GM21576 (cell line): ENCODE measurements around the gene MBP.

Experiments
- ATAC-seq: cut with Tn5 transposase; IDR thresholded peaks from one replicate; pipeline ENCODE4 v1.9.1; 2021; ENCODE audit warnings: mild to moderate bottlenecking, moderate library complexity; ENCODE audit not compliant: unreplicated experiment

Gene MBP

DNA sequence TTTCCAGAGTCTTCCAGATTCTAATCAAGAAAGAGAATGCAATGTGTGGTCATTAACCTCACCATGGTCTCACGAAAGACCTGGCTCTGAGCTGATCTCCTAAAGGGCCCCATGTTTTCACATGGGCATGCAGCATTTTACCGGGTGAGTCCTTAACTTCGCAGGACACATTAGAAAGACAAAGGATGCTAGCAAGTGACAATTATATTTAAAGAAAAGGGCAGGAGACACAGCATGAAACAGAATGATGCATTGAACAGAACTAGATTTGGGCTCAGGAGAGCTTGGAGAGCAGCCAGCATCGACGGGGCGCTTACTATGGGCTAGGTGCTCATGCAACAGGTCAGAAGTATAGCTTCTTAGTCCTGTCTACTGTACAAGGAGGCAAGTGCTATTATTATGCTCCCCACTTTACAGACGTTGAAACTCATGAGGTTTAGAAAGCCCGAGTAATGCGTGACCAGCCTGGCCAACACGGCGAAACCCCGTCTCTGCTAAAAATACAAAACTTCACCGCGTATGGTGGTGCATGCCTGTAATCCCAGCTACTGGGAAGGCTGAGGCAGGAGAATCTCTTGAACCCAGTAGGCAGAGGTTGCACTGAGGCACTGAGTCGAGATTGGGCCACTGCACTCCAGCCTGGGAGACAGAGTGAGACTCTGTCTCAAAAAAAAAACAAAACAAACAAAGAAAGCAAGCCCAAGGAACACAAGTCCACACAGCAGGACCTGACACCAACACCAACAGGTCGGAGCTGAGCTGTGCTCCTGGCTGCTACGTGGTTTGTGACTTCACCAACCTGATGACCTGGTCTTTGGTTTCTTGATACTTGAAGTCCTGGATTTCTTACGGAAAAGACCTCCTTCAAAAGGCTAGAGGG lies 16.1 kb downstream of the MBP start:
- no peak for ATAC-seq

DNA sequence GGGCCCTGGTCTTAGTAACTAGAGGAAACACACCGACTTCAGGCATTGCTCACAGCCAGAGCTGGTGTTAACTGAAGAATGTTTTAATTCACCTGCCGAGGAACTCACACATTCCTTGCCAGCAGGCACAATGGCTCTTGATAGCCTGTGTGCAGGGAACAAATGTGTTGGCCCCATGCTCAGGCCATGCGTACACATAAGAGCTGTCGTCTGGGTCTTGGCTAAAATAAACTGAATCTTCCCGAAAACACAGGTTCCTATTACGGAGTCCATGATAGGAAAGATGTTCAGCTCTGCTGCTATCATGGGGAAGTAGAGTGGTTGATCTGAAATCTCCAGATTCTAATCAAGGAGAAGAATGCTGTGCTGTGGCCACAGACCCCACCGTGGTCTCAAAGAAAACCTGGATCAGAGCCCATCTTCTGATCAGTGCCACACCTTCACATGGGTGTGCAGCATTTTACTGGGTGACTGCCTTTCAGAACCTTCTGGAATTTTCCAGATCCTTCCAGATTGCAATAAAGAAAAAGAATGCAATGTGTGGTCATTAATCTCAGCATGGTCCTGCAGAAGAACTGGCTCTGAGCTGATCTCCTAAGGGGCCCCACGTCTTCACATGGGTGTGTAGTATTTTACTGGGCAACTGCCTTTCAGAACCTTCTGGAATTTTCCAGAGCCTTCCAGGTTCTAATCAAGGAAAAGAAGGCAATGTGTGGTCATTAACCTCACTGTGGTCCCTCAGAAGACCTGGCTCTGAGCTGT lies 17.2 kb downstream of the MBP start:
- ATAC-seq: no peak

DNA sequence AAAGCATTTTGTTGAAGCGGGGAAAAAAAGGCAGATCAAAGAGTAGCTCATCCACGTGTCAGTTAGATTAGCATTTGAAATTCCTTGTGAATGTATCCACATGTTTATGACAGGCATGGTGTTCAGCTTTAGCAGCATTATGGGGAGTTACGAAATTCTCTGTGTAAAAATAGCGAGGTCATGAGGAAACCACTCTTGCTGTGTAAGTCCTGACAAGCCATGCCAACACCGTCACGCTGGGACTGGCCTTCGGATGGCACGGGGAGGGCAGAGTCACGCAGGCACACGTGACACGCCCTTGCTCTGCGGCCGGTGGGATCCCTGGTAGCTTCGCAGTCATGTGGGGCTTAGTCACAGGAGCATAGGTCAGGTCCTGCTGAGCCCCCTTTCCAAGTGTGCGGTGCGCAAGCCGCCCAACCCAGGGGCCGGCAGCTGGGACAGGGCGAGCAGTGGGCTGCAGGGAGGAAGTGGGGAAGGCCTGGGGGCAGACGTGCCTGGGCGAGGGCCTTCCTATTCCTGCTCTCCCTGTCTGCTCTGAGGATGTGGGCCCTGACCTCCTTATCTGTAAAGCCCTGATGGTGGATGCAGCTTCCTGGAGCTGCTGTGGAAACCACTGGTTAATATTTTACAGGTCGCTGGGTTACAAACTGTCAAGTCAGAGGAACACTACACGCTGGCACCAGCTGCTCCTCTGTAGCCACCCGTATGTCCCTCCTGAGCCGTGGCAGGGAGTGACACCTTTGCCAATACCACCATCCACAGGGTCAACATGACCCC lies 18.0 kb downstream of the MBP start:
- ATAC-seq: peak; percentile 72

DNA sequence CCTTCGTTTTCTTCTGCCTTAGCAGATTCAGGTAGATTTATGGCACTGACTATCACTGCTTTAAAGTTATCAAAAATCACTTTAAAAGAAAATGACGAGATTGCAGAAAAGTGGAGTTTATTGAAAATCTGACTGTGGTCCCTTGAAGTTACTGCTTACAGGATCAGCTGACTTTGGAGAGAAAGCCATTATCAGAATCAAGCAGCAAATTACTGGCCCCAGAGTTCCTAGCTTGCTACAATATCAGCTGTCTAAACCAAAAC lies 18.5 kb downstream of the MBP start:
- no peak for ATAC-seq

DNA sequence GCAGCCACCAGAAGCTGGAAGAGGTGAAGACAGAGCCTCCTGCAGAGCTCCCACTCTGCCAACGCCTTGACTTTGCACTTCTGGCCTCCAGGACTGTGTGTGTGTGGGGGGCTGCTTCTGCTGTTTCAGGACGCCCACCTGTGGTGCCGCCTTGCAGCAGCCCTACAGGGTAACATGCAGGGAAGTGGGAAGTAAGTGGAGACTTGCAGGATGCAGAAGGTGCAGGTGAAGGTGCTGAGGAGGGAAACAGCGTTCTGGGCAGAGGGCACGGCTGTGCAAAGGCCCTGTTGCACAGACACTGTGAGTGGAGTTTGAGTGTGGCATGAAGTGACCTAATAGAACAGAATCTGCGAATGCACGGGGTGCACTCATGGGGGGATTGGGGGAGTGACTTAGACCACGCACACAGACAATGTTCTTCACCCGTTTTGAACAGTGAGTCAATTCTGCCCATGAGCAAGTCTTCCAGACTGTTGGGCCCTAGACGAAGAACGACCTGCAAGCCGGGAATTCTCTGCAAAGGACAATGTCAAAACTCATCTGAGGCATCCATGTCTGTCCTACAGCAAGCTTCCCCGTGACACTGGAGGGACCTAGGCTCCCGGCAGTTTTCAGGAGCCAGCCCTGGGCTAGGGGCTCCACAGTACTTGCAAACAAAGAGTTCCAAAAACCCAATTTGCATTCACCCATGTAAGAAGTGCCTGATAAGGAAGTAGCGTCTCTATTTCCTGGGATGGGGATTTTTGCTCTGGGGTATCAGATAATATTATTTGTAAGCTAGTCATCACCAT lies 19.0 kb downstream of the MBP start:
- no peak for ATAC-seq

DNA sequence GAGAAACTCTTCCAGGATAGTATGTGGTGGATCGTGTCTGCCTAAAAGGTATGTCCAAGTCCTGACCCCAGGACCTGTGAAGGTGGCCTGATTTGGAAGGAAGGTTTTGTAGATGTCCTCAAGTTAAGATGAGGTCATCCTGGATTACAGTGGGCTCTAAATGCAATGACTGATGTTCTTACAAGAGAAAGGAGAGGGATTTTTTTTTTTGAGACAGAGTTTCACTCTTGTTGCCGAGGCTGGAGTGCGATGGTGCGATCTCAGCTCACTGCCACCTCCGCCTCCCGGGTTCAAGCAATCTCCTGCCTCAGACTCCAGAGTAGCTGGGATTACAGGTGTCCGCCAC lies 19.9 kb downstream of the MBP start:
- ATAC-seq: no peak

DNA sequence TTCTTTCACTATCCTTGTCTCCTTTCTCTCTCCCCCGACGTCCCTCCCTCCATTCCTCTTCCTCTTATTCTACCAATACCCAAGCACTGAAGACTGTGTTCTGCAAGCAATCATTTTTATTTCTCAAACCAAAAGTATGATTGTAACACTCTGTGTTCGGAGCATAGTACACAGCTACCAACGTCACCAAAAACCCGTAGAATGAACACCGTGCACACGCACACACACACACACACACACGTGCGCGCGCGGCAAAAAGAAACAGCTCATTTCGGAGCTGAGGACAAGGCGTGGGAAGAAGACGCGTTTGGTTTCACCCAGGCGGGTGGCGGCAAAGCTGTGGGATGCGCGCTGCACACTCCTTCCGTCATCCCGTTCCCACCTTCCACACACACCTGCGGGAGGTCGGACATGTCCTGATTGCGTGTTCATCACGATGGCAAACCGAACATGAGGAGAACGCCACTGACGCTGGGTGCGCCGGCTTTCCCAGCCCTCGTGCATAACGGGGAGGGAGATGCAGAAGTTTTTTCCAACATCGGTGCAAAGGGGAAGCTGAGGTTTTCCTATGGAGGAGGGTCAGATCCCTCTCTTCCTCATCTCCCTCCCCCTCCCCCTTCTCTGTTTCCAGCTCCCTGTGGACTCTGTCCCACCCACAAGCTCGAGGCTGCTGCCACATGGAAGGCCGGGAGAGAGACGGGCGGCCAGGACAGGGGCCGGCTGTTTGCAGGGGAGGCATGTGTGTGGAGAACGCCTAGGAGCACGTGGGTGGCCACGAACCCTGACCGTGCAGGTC lies 20.4 kb downstream of the MBP start:
- no peak for ATAC-seq

DNA sequence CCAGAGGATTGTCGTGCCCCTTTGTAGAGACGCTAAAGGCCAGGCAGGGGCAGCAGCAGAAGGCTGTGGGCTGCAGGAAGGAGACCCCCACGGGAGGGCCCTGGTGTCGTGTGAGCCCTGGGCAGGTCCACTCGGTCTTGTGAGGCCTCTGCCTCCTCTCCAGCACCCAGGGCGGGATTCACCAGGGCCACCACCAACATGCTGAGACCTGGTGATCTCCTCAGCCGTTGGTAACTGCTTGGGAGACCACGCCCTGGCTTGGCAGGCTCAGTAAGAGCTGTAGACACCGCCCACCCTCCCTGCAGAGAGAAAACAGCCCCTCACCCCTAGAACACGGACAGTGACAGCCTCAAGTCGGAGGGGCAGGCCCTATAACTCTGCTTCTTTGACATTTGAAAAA lies 21.1 kb downstream of the MBP start:
- ATAC-seq: no peak

DNA sequence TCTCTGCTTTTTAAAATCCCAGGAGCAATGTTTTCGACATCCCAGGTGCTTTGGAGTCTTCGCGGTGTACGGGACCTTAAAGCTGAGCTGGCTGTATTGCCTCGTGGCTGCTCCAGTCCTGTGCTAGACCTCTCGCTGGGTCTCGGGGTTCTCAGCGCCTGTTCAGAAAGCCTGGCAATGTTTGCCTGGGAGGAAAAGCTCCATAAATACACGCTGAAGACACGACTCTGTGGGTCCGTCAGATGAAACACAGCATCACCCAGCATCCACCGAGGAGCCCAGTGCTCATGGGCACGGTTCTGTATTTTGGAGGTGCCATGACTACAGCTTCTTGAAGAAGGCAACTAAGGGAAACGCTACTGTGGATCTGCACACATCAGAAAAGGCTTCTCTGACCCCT lies 21.6 kb downstream of the MBP start:
- ATAC-seq: no peak

DNA sequence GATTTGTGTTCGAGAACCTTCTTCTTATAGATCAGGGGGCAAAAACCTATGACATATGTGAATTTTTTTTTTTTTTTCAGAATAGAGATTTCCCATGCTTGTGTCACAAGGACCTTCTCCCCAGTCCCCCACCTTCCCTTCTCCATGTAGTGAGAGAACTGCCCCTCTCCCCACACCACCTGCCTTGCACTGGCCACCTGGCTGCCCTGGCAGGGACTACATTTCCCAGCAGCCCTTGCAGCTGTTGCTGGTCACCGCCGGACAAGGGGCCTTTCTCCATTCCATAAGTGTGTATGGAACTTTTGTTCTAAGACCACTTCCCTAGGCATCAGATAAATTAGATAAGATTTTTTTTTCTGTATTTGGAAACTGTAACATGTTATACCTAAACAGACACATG lies 22.2 kb downstream of the MBP start:
- ATAC-seq: no peak

DNA sequence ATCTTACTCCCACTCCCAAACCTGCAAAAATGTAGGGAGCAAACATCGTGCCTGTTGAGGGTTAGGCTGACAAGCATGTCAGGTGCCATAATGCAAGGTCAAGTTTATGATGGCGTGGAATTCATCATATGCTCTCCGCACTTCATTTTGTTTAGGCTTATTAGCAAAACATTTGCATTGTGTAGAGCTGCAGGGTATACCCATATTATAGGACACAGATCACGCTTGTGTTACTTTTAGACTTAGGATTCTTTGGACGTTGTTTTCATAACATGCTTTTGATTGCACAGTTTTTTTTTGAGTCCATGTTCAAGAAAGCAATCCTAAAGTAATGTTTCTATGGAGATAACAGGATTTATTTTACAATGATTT lies 22.9 kb downstream of the MBP start:
- no peak for ATAC-seq

DNA sequence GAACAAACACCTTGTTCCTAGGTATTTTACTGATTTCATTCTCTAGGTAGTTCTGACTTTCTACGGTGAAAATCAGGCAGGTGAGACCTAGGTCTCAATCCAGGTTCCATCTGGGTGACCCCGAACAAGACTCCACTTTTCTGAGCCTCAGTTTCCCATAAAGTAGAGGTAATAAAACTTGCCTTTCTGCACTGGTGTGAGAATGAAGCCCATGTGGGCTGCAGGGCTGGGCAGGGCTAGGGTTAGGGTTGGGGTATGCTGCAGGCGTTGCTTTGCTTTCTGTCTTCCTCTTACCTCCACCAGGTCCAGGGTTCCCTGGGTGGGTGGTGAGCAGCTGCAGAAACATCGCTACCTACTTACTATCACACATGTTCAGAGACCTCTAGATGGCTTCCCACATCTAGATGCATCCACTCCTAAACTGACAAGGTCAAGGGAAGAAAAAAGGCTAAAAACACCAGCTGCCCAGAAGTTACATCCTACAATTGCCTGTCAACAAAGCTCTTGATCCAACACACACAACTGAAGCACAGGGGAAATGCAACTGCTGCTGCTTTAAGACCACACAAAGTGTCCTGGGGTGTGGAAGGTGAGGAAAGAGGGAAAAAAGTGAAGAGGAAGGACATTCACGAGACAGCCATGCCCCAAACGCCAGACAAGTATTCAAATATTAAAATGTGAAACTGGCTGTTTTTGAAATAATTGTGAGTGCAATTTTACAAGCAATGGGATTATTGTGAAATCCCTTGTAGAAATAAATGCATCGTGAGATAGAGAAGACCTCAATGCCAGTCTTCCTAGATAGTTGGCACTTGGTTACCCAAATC lies 23.5 kb downstream of the MBP start:
- no peak for ATAC-seq

DNA sequence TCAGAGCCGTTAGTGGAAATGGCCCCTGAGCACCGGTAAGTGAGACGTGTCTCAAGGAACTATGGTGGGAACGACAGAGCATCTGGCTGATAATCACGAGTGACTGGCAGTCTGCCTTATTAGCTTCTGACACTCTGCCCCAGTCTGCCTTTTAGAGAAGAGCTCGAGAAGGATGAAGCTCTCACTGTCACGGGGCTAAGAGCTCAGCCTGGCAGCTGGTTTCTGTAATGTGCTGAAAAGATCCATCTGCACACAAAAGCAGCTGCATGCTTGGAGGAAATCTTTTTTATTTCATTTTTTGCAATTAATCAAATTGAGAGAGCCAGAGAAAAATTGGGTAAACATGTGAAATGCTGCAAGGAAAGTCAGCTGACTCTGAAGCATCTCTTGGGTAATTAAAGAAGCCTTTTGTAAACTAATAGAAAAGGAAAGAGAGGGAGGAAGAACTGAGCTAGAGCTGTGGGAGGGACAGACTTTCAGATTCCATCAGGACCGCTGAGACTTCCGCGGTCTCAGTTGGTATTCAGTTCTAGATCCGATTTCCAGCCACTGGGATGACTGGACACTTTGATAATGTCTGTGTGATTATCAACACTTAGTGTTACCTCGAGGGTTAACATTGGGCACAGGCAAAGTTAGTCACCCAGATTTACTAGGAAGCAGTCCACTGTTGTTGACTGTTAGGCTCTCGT lies 24.4 kb downstream of the MBP start:
- peak; percentile 60 for ATAC-seq

DNA sequence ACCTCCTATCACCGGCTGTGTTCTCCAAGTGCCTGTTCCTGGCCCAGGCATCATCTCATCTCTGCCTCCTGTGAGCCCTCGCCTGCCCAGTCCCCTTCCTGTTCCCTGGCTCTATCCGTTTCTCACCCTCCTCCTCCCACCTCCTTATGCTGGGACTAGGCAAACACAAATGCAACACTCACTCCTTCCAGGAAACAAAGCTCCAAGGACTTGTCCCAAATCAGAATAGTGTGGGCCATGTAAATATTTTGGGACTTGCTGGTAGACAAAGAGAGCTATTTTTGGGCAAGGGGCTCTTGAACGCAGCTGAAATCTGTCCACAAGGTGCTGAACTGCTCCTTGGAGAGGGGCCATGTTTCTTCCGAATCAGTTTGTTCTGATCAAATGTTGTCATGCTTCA lies 25.3 kb downstream of the MBP start:
- ATAC-seq: no peak

DNA sequence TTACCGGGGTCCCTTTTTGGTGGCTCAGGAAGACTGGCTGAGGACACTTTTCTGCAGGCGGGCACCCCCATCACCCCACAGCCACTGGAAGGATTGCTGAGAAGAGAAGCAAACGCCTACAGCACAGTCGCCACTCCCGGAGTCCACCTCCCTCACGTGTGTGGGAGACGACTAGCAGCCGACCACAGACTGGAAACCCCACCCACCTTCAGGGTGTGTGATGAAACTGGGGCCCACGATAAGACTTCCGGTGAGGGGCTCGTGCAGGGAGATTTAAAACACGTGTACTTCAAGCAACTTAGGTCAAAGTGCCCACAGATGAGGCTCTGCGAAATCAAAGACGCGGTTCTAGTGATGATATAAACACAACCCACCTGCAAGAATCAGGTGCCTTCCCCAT lies 26.3 kb downstream of the MBP start:
- ATAC-seq: no peak

DNA sequence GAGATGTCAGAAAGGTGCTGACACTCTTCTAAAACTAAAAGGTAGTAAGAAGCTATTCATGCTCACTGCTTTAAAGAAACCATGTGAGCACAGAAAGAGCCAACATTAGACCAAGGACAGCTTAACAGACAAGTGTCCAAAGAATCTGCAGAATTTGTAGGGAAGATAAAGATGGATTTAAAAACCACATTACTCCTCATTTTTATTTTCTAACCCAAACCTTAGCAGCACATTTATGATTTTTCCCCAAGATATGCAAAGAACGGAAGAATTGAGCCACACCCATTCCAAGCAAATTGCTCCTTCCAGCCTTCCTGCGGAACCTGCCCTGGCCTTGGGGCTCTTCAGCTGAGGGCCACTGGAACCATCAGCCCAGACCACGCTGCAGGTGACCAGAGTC lies 26.9 kb downstream of the MBP start:
- no peak for ATAC-seq

DNA sequence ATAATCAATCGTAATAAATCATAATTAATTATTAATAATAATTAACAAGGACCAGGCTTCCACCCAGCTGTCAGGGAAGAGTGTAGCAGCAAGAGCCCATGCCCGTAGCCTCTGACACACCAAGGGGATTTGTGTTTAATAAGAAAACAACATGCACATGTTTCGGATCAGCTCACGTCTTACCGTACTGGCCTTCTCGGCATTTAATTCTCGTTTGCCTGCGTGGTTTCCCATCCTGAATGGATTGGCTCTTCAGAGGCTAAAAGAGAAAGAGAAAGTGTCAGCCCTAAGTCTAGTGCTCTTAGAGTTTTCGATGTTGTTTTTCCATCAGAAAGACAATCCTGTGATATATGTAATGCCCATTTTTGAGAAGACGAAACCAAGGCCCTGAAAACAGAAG lies 27.6 kb downstream of the MBP start:
- ATAC-seq: no peak

DNA sequence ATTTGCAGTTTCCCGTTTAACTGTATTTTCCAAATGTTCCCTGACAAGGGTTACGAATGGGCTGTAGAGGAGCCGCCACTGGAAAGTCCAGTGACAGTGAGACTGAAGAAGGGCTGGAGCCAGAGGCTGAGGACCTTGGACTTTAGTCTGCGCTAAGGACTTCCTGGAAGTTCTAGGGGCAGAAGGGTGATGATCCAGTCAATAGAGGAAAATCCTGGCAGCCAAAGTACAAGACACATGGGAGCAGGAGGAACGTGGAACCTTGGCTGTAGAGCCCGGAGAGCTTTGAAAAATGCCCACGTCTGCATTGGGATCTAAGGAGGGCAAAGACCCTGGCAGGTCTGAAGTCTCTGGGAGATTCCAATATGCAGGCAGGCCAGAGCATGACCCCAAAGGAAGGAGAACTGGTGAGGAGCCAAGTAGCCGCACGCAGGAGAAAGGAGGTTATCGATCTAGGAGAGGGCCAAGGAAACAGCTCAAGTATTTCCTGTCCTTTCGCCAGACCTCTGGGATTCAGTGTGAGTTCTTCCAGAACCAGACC lies 28.5 kb downstream of the MBP start:
- no peak for ATAC-seq
